Panc1 (cell line): Measurements from ENCODE around the gene DCN. TPM values are rescaled to one million over a fixed set of nuclear protein-coding genes. Genes with fewer than 3 reads are reported as not detected.

ENCODE experiments used
- ATAC-seq: fragments of 200-7000 bp; cut with Tn5 transposase; 2 replicates; pipeline ENCODE4 v1.9.1; 2020; ENCODE audit warnings: mild to moderate bottlenecking, moderate library complexity
- BruUV-seq: library from RNA; stranded (reverse); fragments of 400-500 nt; replicated peaks from 2 replicates; lab custom pipeline; 2021; lab: Mats Ljungman, UMichigan
- CTCF ChIA-PET: fragments of 300-600 bp; sonication (Branson Sonifier 250); formaldehyde crosslinking; loops from one replicate; lab custom pipeline; 2022; ENCODE audit warnings: antibody characterized with exemption; lab: Charles Lee
- POLR2A ChIA-PET: fragments of 300-600 bp; sonication (Branson Sonifier 250); formaldehyde crosslinking; loops from one replicate; lab custom pipeline; 2022; ENCODE audit warnings: antibody characterized with exemption; lab: Charles Lee
- DNase-seq: peaks from one replicate; pipeline ENCODE4 v3.0.0-alpha.2; 2010; ENCODE audit warnings: low read depth, low spot score
- H3K27ac ChIP-seq: 2 replicates; pipeline ENCODE4 v1.5.1; 2011; ENCODE audit warnings: mild to moderate bottlenecking, low read length, inconsistent platforms
- H3K27me3 ChIP-seq: fragments of 200-500 bp; sonication (Bioruptor generic); 2 replicates; pipeline ENCODE4 v1.6.0; 2014; ENCODE audit warnings: low read length, inconsistent platforms; ENCODE audit not compliant: control insufficient read depth, insufficient read depth
- H3K36me3 ChIP-seq: fragments of 200-500 bp; sonication (Bioruptor generic); 2 replicates; pipeline ENCODE4 v1.5.1; 2014; ENCODE audit warnings: inconsistent platforms, mild to moderate bottlenecking, low read length, moderate library complexity; ENCODE audit not compliant: control insufficient read depth, insufficient read depth
- H3K4me1 ChIP-seq: 2 replicates; pipeline ENCODE4 v1.5.1; 2011; ENCODE audit warnings: inconsistent platforms, mild to moderate bottlenecking, low read length, moderate library complexity; ENCODE audit not compliant: control insufficient read depth, insufficient read depth
- H3K4me3 ChIP-seq, 2 experiments: 2 replicates each; pipeline ENCODE4 v1.5.1; 2011 to 2012; ENCODE audit warnings: low read depth in 2 of 2, low read length in 2 of 2, mild to moderate bottlenecking in 2 of 2, inconsistent platforms in 1 of 2, moderate library complexity in 1 of 2
- H3K9me3 ChIP-seq: fragments of 200-500 bp; sonication (Bioruptor generic); 2 replicates; pipeline ENCODE4 v1.5.1; 2014; ENCODE audit warnings: low read depth, mild to moderate bottlenecking, inconsistent platforms, low read length, moderate library complexity; ENCODE audit not compliant: control insufficient read depth, insufficient read depth
- CTCF ChIP-seq: fragments of 450-650 bp; IDR thresholded peaks from 2 replicates; pipeline ENCODE4 v1.5.1; 2017; ENCODE audit warnings: mild to moderate bottlenecking
- POLR2AphosphoS5 ChIP-seq: IDR thresholded peaks from 2 replicates; pipeline ENCODE4 v1.6.1; 2012; ENCODE audit warnings: mild to moderate bottlenecking, low read depth, low read length, moderate library complexity
- SIN3A ChIP-seq: IDR thresholded peaks from 2 replicates; pipeline ENCODE4 v1.6.1; 2012; ENCODE audit warnings: low read depth, mild to moderate bottlenecking, low read length, moderate library complexity, borderline replicate concordance; ENCODE audit not compliant: insufficient read depth
- TCF7L2 ChIP-seq: IDR thresholded peaks from 2 replicates; pipeline ENCODE4 v1.6.1; 2011; ENCODE audit warnings: mild to moderate bottlenecking, low read depth, low read length, inconsistent platforms
- in situ Hi-C: cut with HindIII; loops from 2 replicates; pipeline ENCODE4 v1.10.0; 2016; ENCODE audit warnings: low sequenced_read_pairs, low pct_unique_long_range_greater_than_20kb
- intact Hi-C: fragments of 100-400 bp; cut with micrococcal nuclease; formaldehyde crosslinking; loops from one replicate; pipeline ENCODE4 v1.10.0; 2022; ENCODE audit not compliant: unreplicated experiment
- total RNA-seq: library from RNA; stranded (reverse); gene quantifications from one replicate; pipeline ENCODE4 v1.2.1, GENCODE V29; 2021; ENCODE audit not compliant: unreplicated experiment
- TF ChIP-seq, protein P1 (sequence below), 2 experiments: IDR thresholded peaks; 2 replicates each; pipeline ENCODE4 v1.6.1; 2011 to 2012; ENCODE audit warnings: low read depth in 2 of 2, control low read depth in 1 of 2, low read length in 1 of 2, mild to moderate bottlenecking in 1 of 2, moderate library complexity in 1 of 2; ENCODE audit not compliant: insufficient read depth in 1 of 2

DCN gene
- total RNA-seq, 1 experiment from 2014 or later = 1.9 TPM

- DNase-seq (no peak), ATAC-seq (no peak)
- no peaks in the 10 kb centered on the region for H3K9me3 ChIP-seq
- H3K27me3 ChIP-seq = no peaks in the 10 kb centered on the region
- intact Hi-C loops (no loop called here), in situ Hi-C loops (no loop called here)
- no peaks in the 10 kb centered on the region for H3K4me1 ChIP-seq
- CTCF ChIA-PET = no interaction called here
- no TSS peak for BruUV-seq
- H3K27ac ChIP-seq = no peak overlapping the region
- H3K36me3 ChIP-seq = no peaks in the 10 kb centered on the region
- H3K4me3 ChIP-seq = no peak overlapping the region
- TF ChIP-seq, protein P1, sequence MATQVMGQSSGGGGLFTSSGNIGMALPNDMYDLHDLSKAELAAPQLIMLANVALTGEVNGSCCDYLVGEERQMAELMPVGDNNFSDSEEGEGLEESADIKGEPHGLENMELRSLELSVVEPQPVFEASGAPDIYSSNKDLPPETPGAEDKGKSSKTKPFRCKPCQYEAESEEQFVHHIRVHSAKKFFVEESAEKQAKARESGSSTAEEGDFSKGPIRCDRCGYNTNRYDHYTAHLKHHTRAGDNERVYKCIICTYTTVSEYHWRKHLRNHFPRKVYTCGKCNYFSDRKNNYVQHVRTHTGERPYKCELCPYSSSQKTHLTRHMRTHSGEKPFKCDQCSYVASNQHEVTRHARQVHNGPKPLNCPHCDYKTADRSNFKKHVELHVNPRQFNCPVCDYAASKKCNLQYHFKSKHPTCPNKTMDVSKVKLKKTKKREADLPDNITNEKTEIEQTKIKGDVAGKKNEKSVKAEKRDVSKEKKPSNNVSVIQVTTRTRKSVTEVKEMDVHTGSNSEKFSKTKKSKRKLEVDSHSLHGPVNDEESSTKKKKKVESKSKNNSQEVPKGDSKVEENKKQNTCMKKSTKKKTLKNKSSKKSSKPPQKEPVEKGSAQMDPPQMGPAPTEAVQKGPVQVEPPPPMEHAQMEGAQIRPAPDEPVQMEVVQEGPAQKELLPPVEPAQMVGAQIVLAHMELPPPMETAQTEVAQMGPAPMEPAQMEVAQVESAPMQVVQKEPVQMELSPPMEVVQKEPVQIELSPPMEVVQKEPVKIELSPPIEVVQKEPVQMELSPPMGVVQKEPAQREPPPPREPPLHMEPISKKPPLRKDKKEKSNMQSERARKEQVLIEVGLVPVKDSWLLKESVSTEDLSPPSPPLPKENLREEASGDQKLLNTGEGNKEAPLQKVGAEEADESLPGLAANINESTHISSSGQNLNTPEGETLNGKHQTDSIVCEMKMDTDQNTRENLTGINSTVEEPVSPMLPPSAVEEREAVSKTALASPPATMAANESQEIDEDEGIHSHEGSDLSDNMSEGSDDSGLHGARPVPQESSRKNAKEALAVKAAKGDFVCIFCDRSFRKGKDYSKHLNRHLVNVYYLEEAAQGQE (IDR thresholded peaks at IDR 0.05; ENCODE audit: insufficient read depth in 1 of 2, low read depth in 2 of 2, low read length in 1 of 2) = no peak
- TF ChIP-seq SIN3A = no peak
- no peak for TF ChIP-seq CTCF
- no peak for TF ChIP-seq POLR2AphosphoS5
- TF ChIP-seq TCF7L2 = no peak
- POLR2A ChIA-PET = no interaction called here
Observed at GRCh38 chr12:91098941-91099340, 83.7 kb downstream of the DCN start.

GRCh38 chr12:91098461-91098860 lies 84.2 kb downstream of the DCN start:
- POLR2A ChIA-PET = no interaction called here
- no peak overlapping the region for H3K4me3 ChIP-seq
- in situ Hi-C loops = no loop called here
- H3K27me3 ChIP-seq = no peaks in the 10 kb centered on the region
- H3K4me1 ChIP-seq = no peaks in the 10 kb centered on the region
- TF ChIP-seq POLR2AphosphoS5 = no peak
- TF ChIP-seq CTCF = no peak
- no peak for TF ChIP-seq TCF7L2
- TF ChIP-seq SIN3A = no peak
- TF ChIP-seq, protein P1 (IDR thresholded peaks at IDR 0.05; ENCODE audit: insufficient read depth in 1 of 2, low read depth in 2 of 2, low read length in 1 of 2) = no peak
- DNase-seq (no peak), ATAC-seq (no peak)
- H3K9me3 ChIP-seq = no peaks in the 10 kb centered on the region
- intact Hi-C loops = no loop called here
- no TSS peak for BruUV-seq
- CTCF ChIA-PET = no interaction called here
- no peaks in the 10 kb centered on the region for H3K36me3 ChIP-seq
- no peak overlapping the region for H3K27ac ChIP-seq
